ENCODE measurements around the gene RAB1B.

The RAB1B gene

DNA sequence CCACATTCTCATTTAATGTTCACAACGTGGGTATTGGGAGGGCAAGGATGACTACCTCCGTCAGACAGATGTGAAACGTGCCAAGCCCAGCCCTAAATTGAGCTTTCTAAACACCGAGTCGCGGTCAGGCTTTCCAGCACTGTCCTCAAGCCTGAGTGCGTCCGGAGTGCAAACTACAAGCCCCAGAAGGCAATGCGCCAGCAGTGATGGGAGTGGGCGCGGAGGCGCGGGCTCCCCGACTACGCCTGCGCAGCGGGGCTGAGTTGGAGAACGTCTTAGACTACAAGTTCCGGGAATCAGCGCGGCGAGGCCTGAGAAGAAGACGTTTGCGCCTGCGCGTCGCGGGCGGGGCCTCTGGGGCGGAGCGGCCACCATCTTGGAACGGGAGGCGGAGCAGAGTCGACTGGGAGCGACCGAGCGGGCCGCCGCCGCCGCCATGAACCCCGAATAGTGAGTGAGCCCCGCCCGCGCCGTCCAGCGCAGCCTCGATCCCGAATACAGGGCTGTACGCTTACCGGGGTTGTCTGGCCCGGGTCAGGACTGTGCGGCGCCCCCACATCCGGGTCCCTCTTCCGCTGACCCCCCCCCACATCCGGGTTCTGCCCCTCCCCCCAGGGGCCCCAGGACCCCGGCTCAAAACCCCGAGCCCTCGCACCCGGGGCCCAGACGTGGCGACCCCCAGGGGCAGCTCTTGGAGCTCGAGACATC lies at the start of gene RAB1B:
Gene RAB1B (plus strand): TSS at position 396 of the 708 bp plus-strand sequence. CDS start 41 bp downstream, at position 437.
- no peaks in the 10 kb centered on the region for H3K9me3 ChIP-seq (ENCODE audit: control insufficient read depth in 1 of 2, low read length in 2 of 2)
- H3K4me1 ChIP-seq (ENCODE audit: control insufficient read depth in 1 of 2, insufficient read depth in 2 of 2, low read length in 2 of 2), result peaks cover 18 to 21% of the 10 kb centered on the region in 2 donors
- H3K27ac ChIP-seq (ENCODE audit: low read depth, low read length), result peak within 1 kb of the TSS; percentile 98
- no peaks in the 10 kb centered on the region for H3K27me3 ChIP-seq (ENCODE audit: control insufficient read depth in 1 of 2, insufficient read depth in 2 of 2, low read length in 2 of 2)
- peak within 1 kb of the TSS; percentile 87 to 92 for H3K4me3 ChIP-seq (ENCODE audit: low read depth in 1 of 2, low read length in 2 of 2)
- peaks cover 23 to 40% of the 10 kb centered on the region in 2 donors for H3K36me3 ChIP-seq (ENCODE audit: control insufficient read depth in 1 of 2, insufficient read depth in 2 of 2, low read length in 2 of 2)
- H3K9ac ChIP-seq (ENCODE audit: low read depth in 1 of 2, low read length in 2 of 2), result peak within 1 kb of the TSS; percentile 86 to 94

GRCh38 chr11:66218846-66219620 lies 49.4 kb upstream of the RAB1B start:
- peaks cover 15 to 45% of the 10 kb centered on the region in 2 donors for H3K36me3 ChIP-seq (ENCODE audit: control insufficient read depth in 1 of 2, insufficient read depth in 2 of 2, low read length in 2 of 2)

DNA sequence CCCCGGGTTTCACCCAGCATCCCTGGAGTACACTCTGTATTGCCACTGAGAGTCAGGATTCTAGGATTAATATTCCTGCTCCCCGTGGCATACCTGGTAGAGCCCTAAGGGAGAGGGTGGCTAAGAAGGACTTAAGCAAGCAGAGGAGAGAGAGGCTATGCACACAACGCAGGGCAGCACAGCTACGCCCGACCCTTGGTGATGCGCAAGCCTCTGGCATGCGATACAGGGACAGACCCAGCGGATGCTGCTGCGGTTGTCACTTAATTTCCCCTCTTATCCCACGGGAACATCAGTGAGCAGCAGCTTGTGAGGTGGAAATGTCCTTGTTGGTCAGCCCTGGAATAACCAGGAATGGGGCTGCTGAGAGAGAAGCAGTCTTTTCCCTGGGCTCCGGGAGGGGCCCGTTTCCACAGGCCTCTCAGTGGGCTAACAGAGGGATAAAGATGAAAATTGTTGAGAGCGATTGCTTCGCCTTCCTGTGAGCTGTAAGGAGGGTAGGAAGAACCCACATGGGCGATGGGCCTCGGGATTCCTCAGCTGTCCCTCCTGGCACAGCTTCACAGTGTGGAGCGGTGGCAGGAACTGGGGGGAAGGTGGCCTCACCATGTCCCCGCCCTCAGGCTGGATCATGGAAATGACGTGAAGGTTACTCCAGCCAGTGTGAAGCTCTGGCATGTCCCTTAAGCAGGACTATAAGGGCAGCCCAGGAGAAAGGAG lies 48.4 kb upstream of the RAB1B start:
- Histone ChIP-seq H3K4me1 (ENCODE audit: control insufficient read depth in 1 of 2, insufficient read depth in 2 of 2, low read length in 2 of 2) (peaks cover 4 to 5% of the 10 kb centered on the region in 2 donors), H3K9ac (ENCODE audit: low read depth in 1 of 2, low read length in 2 of 2) (no peak overlapping the region), H3K27me3 (ENCODE audit: control insufficient read depth in 1 of 2, insufficient read depth in 2 of 2, low read length in 2 of 2) (no peaks in the 10 kb centered on the region), H3K36me3 (ENCODE audit: control insufficient read depth in 1 of 2, insufficient read depth in 2 of 2, low read length in 2 of 2) (peaks cover 15 to 54% of the 10 kb centered on the region in 2 donors), H3K4me3 (ENCODE audit: low read depth in 1 of 2, low read length in 2 of 2) (no peak overlapping the region), H3K9me3 (ENCODE audit: control insufficient read depth in 1 of 2, low read length in 2 of 2) (no peaks in the 10 kb centered on the region), H3K27ac (ENCODE audit: low read depth, low read length) (no peak overlapping the region)

More at GRCh38 chr11:66218846-66219620, 49.4 kb upstream of the RAB1B start:
- H3K27me3 ChIP-seq (ENCODE audit: control insufficient read depth in 1 of 2, insufficient read depth in 2 of 2, low read length in 2 of 2), result no peaks in the 10 kb centered on the region
- H3K4me1 ChIP-seq (ENCODE audit: control insufficient read depth in 1 of 2, insufficient read depth in 2 of 2, low read length in 2 of 2), result peaks cover 4 to 5% of the 10 kb centered on the region in 2 donors
- no peaks in the 10 kb centered on the region for H3K9me3 ChIP-seq (ENCODE audit: control insufficient read depth in 1 of 2, low read length in 2 of 2)
- H3K9ac ChIP-seq (ENCODE audit: low read depth in 1 of 2, low read length in 2 of 2), result no peak overlapping the region
- H3K4me3 ChIP-seq (ENCODE audit: low read depth in 1 of 2, low read length in 2 of 2), result no peak overlapping the region
- no peak overlapping the region for H3K27ac ChIP-seq (ENCODE audit: low read depth, low read length)

- H3K27me3 ChIP-seq (ENCODE audit: control insufficient read depth in 1 of 2, insufficient read depth in 2 of 2, low read length in 2 of 2), result no peaks in the 10 kb centered on the region
- peaks cover 15 to 54% of the 10 kb centered on the region in 2 donors for H3K36me3 ChIP-seq (ENCODE audit: control insufficient read depth in 1 of 2, insufficient read depth in 2 of 2, low read length in 2 of 2)
- no peak overlapping the region for H3K4me3 ChIP-seq (ENCODE audit: low read depth in 1 of 2, low read length in 2 of 2)
Measured at GRCh38 chr11:66220566-66220935, 47.9 kb upstream of the RAB1B start.

GRCh38 chr11:66221012-66221411 lies 47.4 kb upstream of the RAB1B start:
- Histone ChIP-seq H3K4me3 (ENCODE audit: low read depth in 1 of 2, low read length in 2 of 2) (no peak overlapping the region), H3K9ac (ENCODE audit: low read depth in 1 of 2, low read length in 2 of 2) (no peak overlapping the region), H3K27me3 (ENCODE audit: control insufficient read depth in 1 of 2, insufficient read depth in 2 of 2, low read length in 2 of 2) (no peaks in the 10 kb centered on the region), H3K36me3 (ENCODE audit: control insufficient read depth in 1 of 2, insufficient read depth in 2 of 2, low read length in 2 of 2) (peaks cover 15 to 52% of the 10 kb centered on the region in 2 donors), H3K27ac (ENCODE audit: low read depth, low read length) (no peak overlapping the region), H3K4me1 (ENCODE audit: control insufficient read depth in 1 of 2, insufficient read depth in 2 of 2, low read length in 2 of 2) (peaks cover 4 to 5% of the 10 kb centered on the region in 2 donors), H3K9me3 (ENCODE audit: control insufficient read depth in 1 of 2, low read length in 2 of 2) (no peaks in the 10 kb centered on the region)

More at GRCh38 chr11:66220566-66220935, 47.9 kb upstream of the RAB1B start:
- Histone ChIP-seq H3K4me1 (ENCODE audit: control insufficient read depth in 1 of 2, insufficient read depth in 2 of 2, low read length in 2 of 2) (peaks cover 4 to 5% of the 10 kb centered on the region in 2 donors), H3K9ac (ENCODE audit: low read depth in 1 of 2, low read length in 2 of 2) (no peak overlapping the region), H3K9me3 (ENCODE audit: control insufficient read depth in 1 of 2, low read length in 2 of 2) (no peaks in the 10 kb centered on the region), H3K27ac (ENCODE audit: low read depth, low read length) (no peak overlapping the region)

DNA sequence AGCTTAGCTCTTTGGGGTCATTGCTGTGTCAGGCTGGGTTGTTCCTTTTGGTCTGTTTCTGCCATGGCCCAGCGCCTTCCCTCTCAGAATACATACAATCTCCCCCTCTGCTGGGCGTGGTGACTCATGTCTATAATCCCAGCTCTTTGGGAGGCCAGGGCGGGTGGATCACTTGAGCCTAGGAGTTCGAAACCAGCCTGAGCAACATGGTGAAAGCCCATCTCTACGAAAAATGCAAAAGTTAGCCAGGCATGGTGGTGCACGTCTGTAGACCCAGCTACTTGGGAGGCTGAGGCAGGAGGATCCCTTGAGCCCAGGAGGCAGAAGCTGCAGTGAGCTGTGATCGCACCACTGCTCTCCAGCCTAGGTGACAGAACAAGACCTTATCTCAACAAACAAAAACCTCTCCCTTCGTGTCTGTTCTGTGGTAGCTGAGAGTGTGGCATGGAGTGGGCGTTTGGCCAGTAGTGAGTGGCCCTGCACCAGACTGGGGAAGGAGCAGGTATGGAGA lies 46.7 kb upstream of the RAB1B start:
- Histone ChIP-seq H3K27me3 (ENCODE audit: control insufficient read depth in 1 of 2, insufficient read depth in 2 of 2, low read length in 2 of 2) (no peaks in the 10 kb centered on the region), H3K4me3 (ENCODE audit: low read depth in 1 of 2, low read length in 2 of 2) (no peak overlapping the region), H3K27ac (ENCODE audit: low read depth, low read length) (no peak overlapping the region), H3K9ac (ENCODE audit: low read depth in 1 of 2, low read length in 2 of 2) (no peak overlapping the region), H3K4me1 (ENCODE audit: control insufficient read depth in 1 of 2, insufficient read depth in 2 of 2, low read length in 2 of 2) (peaks cover 4 to 5% of the 10 kb centered on the region in 2 donors), H3K36me3 (ENCODE audit: control insufficient read depth in 1 of 2, insufficient read depth in 2 of 2, low read length in 2 of 2) (peaks cover 10 to 46% of the 10 kb centered on the region in 2 donors), H3K9me3 (ENCODE audit: control insufficient read depth in 1 of 2, low read length in 2 of 2) (no peaks in the 10 kb centered on the region)

DNA sequence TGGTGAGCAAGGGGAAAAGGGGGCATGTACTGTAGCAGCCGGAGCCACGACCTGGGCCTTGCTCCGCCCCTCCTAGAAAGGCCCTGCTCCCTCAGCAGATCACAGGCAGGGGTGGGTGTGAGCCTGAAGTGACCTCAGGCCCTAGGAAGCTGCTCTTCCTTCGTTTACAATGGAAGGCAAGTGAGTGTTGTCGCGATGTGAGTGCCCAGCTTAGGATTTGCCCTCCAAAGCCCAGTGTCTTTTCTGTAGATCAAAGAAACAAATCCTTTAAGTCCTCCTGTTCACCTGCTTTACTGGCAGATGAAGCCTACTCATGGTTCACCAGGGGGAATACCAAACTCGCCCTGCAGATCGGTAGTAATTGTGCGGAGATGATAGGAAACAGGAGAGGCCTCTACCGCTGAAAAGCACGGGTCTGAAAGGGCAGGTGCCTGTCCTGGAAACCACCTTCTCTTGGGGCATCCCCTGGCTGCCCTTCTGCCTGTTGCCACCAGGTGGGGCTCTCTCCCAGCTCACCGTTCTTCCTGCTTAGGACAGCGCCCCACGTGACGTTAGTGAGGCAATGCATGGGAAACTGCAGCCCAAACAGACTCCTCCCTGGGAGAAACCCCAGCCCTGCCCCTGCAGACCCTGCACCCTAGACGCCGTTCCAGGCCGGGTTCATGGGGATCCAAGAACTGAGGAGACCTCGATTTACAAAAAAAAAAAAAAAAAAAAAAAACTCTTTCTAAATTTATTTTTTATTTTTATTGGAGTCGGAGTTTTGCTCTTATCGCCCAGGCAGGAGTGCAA lies 45.9 kb upstream of the RAB1B start:
- Histone ChIP-seq H3K4me3 (ENCODE audit: low read depth in 1 of 2, low read length in 2 of 2) (no peak overlapping the region), H3K27ac (ENCODE audit: low read depth, low read length) (no peak overlapping the region), H3K9ac (ENCODE audit: low read depth in 1 of 2, low read length in 2 of 2) (no peak overlapping the region), H3K36me3 (ENCODE audit: control insufficient read depth in 1 of 2, insufficient read depth in 2 of 2, low read length in 2 of 2) (peaks cover 10 to 43% of the 10 kb centered on the region in 2 donors), H3K4me1 (ENCODE audit: control insufficient read depth in 1 of 2, insufficient read depth in 2 of 2, low read length in 2 of 2) (peaks cover 4 to 5% of the 10 kb centered on the region in 2 donors), H3K27me3 (ENCODE audit: control insufficient read depth in 1 of 2, insufficient read depth in 2 of 2, low read length in 2 of 2) (no peaks in the 10 kb centered on the region), H3K9me3 (ENCODE audit: control insufficient read depth in 1 of 2, low read length in 2 of 2) (no peaks in the 10 kb centered on the region)

- Histone ChIP-seq H3K36me3 (ENCODE audit: control insufficient read depth in 1 of 2, insufficient read depth in 2 of 2, low read length in 2 of 2) (peaks cover 9 to 33% of the 10 kb centered on the region in 2 donors), H3K27ac (ENCODE audit: low read depth, low read length) (no peak overlapping the region), H3K27me3 (ENCODE audit: control insufficient read depth in 1 of 2, insufficient read depth in 2 of 2, low read length in 2 of 2) (no peaks in the 10 kb centered on the region), H3K4me3 (ENCODE audit: low read depth in 1 of 2, low read length in 2 of 2) (no peak overlapping the region), H3K4me1 (ENCODE audit: control insufficient read depth in 1 of 2, insufficient read depth in 2 of 2, low read length in 2 of 2) (peaks cover 4 to 5% of the 10 kb centered on the region in 2 donors), H3K9me3 (ENCODE audit: control insufficient read depth in 1 of 2, low read length in 2 of 2) (no peaks in the 10 kb centered on the region), H3K9ac (ENCODE audit: low read depth in 1 of 2, low read length in 2 of 2) (no peak overlapping the region)
Measured at GRCh38 chr11:66224226-66224855, 44.1 kb upstream of the RAB1B start.

DNA sequence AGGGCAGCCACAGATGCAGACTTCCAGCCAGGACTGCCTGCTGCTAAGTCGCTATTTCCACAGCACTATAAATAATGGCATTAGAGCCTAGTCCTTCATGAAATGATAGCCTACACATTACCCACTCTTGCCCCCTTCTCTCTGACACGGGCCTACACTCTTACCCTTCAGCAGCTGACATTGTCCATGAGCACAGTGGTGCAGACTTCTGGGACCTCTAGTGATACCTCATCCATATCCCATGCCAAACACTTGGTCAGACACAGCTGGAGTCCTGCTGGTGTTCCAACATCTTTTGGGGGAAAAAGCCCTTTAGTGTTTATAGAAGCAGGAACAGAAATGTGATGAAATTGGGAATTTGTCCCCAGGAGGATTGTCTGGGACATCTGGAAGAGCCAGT lies 43.4 kb upstream of the RAB1B start:
- H3K36me3 ChIP-seq (ENCODE audit: control insufficient read depth in 1 of 2, insufficient read depth in 2 of 2, low read length in 2 of 2), result peaks cover 5 to 29% of the 10 kb centered on the region in 2 donors
- no peaks in the 10 kb centered on the region for H3K9me3 ChIP-seq (ENCODE audit: control insufficient read depth in 1 of 2, low read length in 2 of 2)
- no peak overlapping the region for H3K4me3 ChIP-seq (ENCODE audit: low read depth in 1 of 2, low read length in 2 of 2)
- no peaks in the 10 kb centered on the region for H3K27me3 ChIP-seq (ENCODE audit: control insufficient read depth in 1 of 2, insufficient read depth in 2 of 2, low read length in 2 of 2)
- H3K9ac ChIP-seq (ENCODE audit: low read depth in 1 of 2, low read length in 2 of 2), result no peak overlapping the region
- H3K4me1 ChIP-seq (ENCODE audit: control insufficient read depth in 1 of 2, insufficient read depth in 2 of 2, low read length in 2 of 2), result peaks cover 4 to 5% of the 10 kb centered on the region in 2 donors
- no peak overlapping the region for H3K27ac ChIP-seq (ENCODE audit: low read depth, low read length)
